Thymus (tissue), 11 donors: ENCODE data around the gene OR10J4. TPM values are rescaled to one million over a fixed set of nuclear protein-coding genes. Genes with fewer than 3 reads are reported as not detected.

ENCODE experiments used
- DNase-seq, 9 donors: peaks; one replicate each; pipeline ENCODE4 v3.0.0-alpha.2; 2013; ENCODE audit warnings: low spot score in 9 of 9, low read depth in 6 of 9, missing footprints in 1 of 9
- H3K27ac ChIP-seq, 2 donors: one replicate each; pipeline ENCODE4 v1.5.1; 2013; ENCODE audit warnings: control low read depth in 1 of 2, low read depth in 1 of 2, low read length in 1 of 2, mild to moderate bottlenecking in 1 of 2, moderate library complexity in 1 of 2
- H3K27me3 ChIP-seq, 2 donors: one replicate each; pipeline ENCODE4 v1.5.1; 2013; ENCODE audit warnings: low read length in 1 of 2; ENCODE audit not compliant: control insufficient read depth in 2 of 2, insufficient read depth in 1 of 2
- H3K36me3 ChIP-seq, 2 donors: one replicate each; pipeline ENCODE4 v1.5.1; 2013; ENCODE audit warnings: low read length in 1 of 2, mild to moderate bottlenecking in 1 of 2, moderate library complexity in 1 of 2; ENCODE audit not compliant: control insufficient read depth in 2 of 2, insufficient read depth in 2 of 2
- H3K4me1 ChIP-seq, 2 donors: one replicate each; pipeline ENCODE4 v1.5.1; 2013; ENCODE audit warnings: low read length in 2 of 2; ENCODE audit not compliant: control insufficient read depth in 2 of 2, insufficient read depth in 2 of 2
- H3K4me3 ChIP-seq, 2 donors: one replicate each; pipeline ENCODE4 v1.5.1; 2013; ENCODE audit warnings: low read length in 2 of 2, control low read depth in 1 of 2, mild to moderate bottlenecking in 1 of 2
- H3K9me3 ChIP-seq, 2 donors: one replicate each; pipeline ENCODE4 v1.5.1; 2013; ENCODE audit warnings: low read length in 1 of 2, mild to moderate bottlenecking in 1 of 2; ENCODE audit not compliant: control insufficient read depth in 2 of 2, insufficient read depth in 1 of 2
- WGBS: extraction: QIAGEN DNeasy Blood & Tissue Kit; methylation state at CpG from one replicate; pipeline ENCODE4 v1.1.7; 2013; 5-methylcytosine and 5-hydroxymethylcytosine counted together
- polyA plus RNA-seq: library from polyadenylated mRNA; stranded (reverse); fragments of 200-250 nt; gene quantifications from one replicate; pipeline ENCODE4 v1.2.3, GENCODE V29; 2013
- total RNA-seq: library from RNA; stranded (reverse); fragments of 120-200 nt; gene quantifications from one replicate; pipeline ENCODE4 v1.2.4, GENCODE V29; 2013
- donor health status: healthy.

OR10J4 gene
- total and polyA plus RNA-seq, 2 donors, result not detected

DNA sequence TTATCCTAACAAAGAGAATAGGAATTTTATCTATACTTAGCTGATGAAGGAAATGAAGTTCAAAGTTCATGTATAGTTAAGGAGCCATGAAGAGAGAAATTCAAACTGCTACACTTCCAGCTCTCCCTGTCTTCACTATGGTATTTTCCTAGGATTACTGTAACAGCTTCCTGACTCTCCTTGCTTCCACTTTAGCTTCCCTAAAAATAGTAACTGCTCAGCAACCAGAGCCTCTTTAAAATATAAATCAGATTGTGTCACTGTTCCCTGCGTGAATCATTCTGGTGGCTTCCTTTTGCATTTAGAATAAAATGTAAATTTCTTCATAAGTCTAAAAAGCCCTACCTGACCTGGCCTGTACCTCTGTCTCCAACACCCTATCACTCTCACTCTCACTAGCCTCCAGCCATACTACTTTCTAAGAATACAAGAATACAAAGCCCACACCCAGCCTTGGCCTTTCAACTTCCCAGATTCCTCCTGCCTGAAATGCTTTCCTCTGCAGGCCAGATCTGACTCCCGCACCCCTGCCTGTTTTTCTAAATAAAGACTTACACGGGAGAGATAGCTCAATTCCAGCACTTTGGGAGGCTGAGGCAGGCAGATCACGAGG is 38.0 kb downstream of the OR10J4 start:
- Histone ChIP-seq H3K27me3 (no peaks in the 10 kb centered on the region), H3K4me1 (no peaks in the 10 kb centered on the region), H3K36me3 (no peaks in the 10 kb centered on the region), H3K4me3 (no peak overlapping the region), H3K9me3 (no peaks in the 10 kb centered on the region), H3K27ac (no peak overlapping the region)
- 70% methylated on average over 4 of the region's 4 CpGs for WGBS
- no peak for DNase-seq

DNA sequence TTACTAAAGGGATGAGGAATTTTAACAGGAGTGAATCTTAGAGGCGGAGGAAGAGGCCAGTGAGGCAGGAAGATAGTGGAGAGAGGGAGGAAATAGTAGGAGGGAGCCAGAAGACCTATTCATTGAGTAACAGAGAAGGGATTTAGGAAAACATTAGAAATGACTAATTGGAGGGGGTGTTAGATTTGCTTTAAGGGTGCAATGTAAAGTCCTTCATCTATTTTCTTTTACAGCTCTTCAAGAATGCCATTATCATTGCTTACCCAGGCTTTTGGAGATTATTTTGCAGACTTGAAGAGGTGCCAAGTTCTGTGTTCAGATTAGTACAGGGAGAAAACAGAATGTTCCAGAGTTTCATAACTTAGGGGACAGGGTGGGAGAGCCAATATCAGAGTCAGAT is 41.3 kb downstream of the OR10J4 start:
- whole genome bisulfite sequencing, result 93% methylated on average over 1 of the region's 1 CpG
- Histone ChIP-seq H3K4me3 (no peak overlapping the region), H3K4me1 (no peaks in the 10 kb centered on the region), H3K9me3 (no peaks in the 10 kb centered on the region), H3K27ac (no peak overlapping the region), H3K27me3 (no peaks in the 10 kb centered on the region), H3K36me3 (no peaks in the 10 kb centered on the region)
- DNase-seq, result no peak

DNA sequence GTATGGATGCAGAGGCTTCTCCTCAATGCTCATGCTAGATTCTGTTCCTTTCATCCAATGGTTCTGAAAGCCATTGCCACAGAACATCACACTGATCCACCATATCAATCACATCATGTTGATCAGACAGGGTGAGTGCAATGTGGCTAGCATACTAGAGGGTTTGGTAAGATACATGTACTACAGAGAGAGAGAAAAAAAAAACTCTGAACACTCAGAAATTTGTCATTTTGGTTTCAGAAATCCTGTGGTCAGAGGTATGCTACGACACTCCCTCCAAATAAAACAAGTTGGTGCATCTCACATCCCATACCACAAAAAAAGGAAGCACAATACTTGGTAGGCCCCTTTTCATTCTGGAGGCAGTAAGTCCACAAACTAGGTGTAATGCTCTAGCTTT is 42.9 kb downstream of the OR10J4 start:
- Histone ChIP-seq H3K4me3 (no peak overlapping the region), H3K36me3 (no peaks in the 10 kb centered on the region), H3K9me3 (no peaks in the 10 kb centered on the region), H3K27ac (no peak overlapping the region), H3K27me3 (no peaks in the 10 kb centered on the region), H3K4me1 (no peaks in the 10 kb centered on the region)
- 30% methylated on average over 1 of the region's 1 CpG for WGBS
- no peak for DNase-seq

Other genes with a start within 250 kb of the OR10J4 start
- gene ACKR1, start 227.3 kb upstream of the OR10J4 start, total RNA-seq, result 11.6 TPM
- 44.4 TPM for gene ACKR1, start 227.3 kb upstream of the OR10J4 start, polyA plus RNA-seq
- gene FCER1A, start 129.9 kb upstream of the OR10J4 start, total RNA-seq, result 1.0 TPM
- 3.3 TPM for gene FCER1A, start 129.9 kb upstream of the OR10J4 start, polyA plus RNA-seq
- not detected for gene OR10J1, start 7.5 kb downstream of the OR10J4 start, total RNA-seq
- 0.05 TPM for gene OR10J1, start 7.5 kb downstream of the OR10J4 start, polyA plus RNA-seq
- gene OR10J5, start 103.8 kb downstream of the OR10J4 start, total RNA-seq, result not detected
- not detected for gene OR10J5, start 103.8 kb downstream of the OR10J4 start, polyA plus RNA-seq
- 0.05 TPM for gene APCS, start 155.6 kb downstream of the OR10J4 start, total RNA-seq
- 0.16 TPM for gene APCS, start 155.6 kb downstream of the OR10J4 start, polyA plus RNA-seq